Body of pancreas (tissue), 4 donors: ENCODE measurements around the gene ZBTB21. TPM values are rescaled to one million over a fixed set of nuclear protein-coding genes. Genes with fewer than 3 reads are reported as not detected.

Experiments
- ATAC-seq: fragments of 150-250 bp; one replicate; pipeline ENCODE4 v1.9.1; 2016
- DNase-seq, 4 donors: peaks; one replicate each; pipeline ENCODE4 v3.0.0-alpha.2; 2019
- H3K27ac ChIP-seq, 4 donors: fragments of 200-600 bp; sonication (generic); 1 replicate in 3 of 4; 2 replicates in 1 of 4; pipeline versions ENCODE4 v1.5.1 to v1.6.1; 2016 to 2019; ENCODE audit warnings: mild to moderate bottlenecking in 1 of 4, mixed read lengths in 1 of 4, moderate library complexity in 1 of 4
- H3K27me3 ChIP-seq, 2 donors: fragments of 200-600 bp; sonication (generic); one replicate each; pipeline ENCODE4 v1.6.0; 2016; ENCODE audit warnings: mild to moderate bottlenecking in 1 of 2
- H3K36me3 ChIP-seq, 2 donors: fragments of 200-600 bp; sonication (generic); replicated peaks in 1 of 2; 2 replicates each; pipeline ENCODE4 v1.5.1; 2016; ENCODE audit warnings: low read depth in 2 of 2; ENCODE audit not compliant: insufficient read depth in 1 of 2
- H3K4me1 ChIP-seq: fragments of 200-600 bp; sonication (generic); one replicate; pipeline ENCODE4 v1.6.0; 2016
- H3K4me3 ChIP-seq, 2 donors: fragments of 200-600 bp; sonication (generic); 1 replicate in 1 of 2; 2 replicates in 1 of 2; pipeline ENCODE4 v1.5.1; 2016 to 2019
- H3K9me3 ChIP-seq, 3 donors: fragments of 200-600 bp; sonication (generic); 1 replicate in 2 of 3; 2 replicates in 1 of 3; pipeline ENCODE4 v1.5.1; 2016
- POLR2A ChIP-seq, 3 donors: fragments of 450-650 bp; IDR thresholded peaks; one replicate each; pipeline ENCODE4 v1.6.1; 2016; ENCODE audit warnings: antibody characterized with exemption in 3 of 3, mild to moderate bottlenecking in 2 of 3
- WGBS, 2 donors: methylation state at CpG; one replicate each; pipeline ENCODE4 v1.1.5; 2017; 5-methylcytosine and 5-hydroxymethylcytosine counted together
- intact Hi-C: fragments of 100-400 bp; cut with DNase I; formaldehyde crosslinking; loops from one replicate; pipeline ENCODE4 v1.15.1; 2023
- total RNA-seq, 2 donors: library from RNA; depleted of rRNA; stranded (reverse); fragments of >200 nt; gene quantifications; one replicate each; pipeline ENCODE4 v1.1.0, GENCODE V29; 2016
- TF ChIP-seq, protein P1 (sequence below), 7 experiments: fragments of 450-650 bp in 4 of 7; fragments of 200-600 bp in 3 of 7; sonication (generic) in 3 of 7; IDR thresholded peaks; one replicate each; pipeline ENCODE4 v1.5.1; 2016 to 2019; ENCODE audit warnings: antibody characterized with exemption in 7 of 7

ZBTB21 gene
- total RNA-seq, 2 donors from 2014 or later = 4.2 to 10.2 TPM

DNA sequence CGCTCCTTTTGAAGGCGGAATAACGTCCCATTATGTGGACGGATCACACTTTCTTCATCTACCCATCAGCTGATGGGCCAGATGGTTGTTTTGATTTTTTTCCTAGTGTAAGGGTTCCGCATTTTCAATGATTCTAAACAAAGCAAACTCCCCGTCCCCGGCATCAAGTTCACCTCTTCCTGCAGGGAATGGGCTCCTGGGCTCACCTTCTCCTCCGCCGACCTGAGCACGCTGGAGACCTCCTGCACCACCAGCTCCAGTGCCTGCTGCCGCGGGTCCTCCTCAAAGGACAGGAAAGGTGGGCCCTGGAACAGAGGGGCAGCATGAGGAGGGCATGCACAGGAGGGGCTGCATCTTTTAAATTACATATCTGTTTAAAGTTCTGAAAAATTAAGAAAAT is 68.2 kb downstream of the ZBTB21 start:
- peaks cover 0 to 4% of the 10 kb centered on the region in 2 donors for H3K36me3 ChIP-seq
- H3K4me1 ChIP-seq = no peaks in the 10 kb centered on the region
- ATAC-seq (no peak), DNase-seq (no peak)
- no peaks in the 10 kb centered on the region for H3K9me3 ChIP-seq
- intact Hi-C loops = no loop called here
- WGBS, 2 donors = 88 to 95% methylated on average over 12 of the region's 12 CpGs
- H3K4me3 ChIP-seq = no peak overlapping the region
- H3K27ac ChIP-seq = no peak overlapping the region
- no peaks in the 10 kb centered on the region for H3K27me3 ChIP-seq
- TF ChIP-seq, protein P1, sequence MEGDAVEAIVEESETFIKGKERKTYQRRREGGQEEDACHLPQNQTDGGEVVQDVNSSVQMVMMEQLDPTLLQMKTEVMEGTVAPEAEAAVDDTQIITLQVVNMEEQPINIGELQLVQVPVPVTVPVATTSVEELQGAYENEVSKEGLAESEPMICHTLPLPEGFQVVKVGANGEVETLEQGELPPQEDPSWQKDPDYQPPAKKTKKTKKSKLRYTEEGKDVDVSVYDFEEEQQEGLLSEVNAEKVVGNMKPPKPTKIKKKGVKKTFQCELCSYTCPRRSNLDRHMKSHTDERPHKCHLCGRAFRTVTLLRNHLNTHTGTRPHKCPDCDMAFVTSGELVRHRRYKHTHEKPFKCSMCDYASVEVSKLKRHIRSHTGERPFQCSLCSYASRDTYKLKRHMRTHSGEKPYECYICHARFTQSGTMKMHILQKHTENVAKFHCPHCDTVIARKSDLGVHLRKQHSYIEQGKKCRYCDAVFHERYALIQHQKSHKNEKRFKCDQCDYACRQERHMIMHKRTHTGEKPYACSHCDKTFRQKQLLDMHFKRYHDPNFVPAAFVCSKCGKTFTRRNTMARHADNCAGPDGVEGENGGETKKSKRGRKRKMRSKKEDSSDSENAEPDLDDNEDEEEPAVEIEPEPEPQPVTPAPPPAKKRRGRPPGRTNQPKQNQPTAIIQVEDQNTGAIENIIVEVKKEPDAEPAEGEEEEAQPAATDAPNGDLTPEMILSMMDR (IDR thresholded peaks at IDR 0.05) = no peak
- no peak for TF ChIP-seq POLR2A (IDR thresholded peaks at IDR 0.05)

GRCh38 chr21:41940431-41940830 is 69.7 kb downstream of the ZBTB21 start:
- WGBS, 2 donors = 92 to 93% methylated on average over 3 of the region's 3 CpGs
- Histone ChIP-seq H3K36me3 (peaks cover 0 to 4% of the 10 kb centered on the region in 2 donors), H3K4me3 (no peak overlapping the region), H3K27me3 (no peaks in the 10 kb centered on the region), H3K4me1 (no peaks in the 10 kb centered on the region), H3K27ac (no peak overlapping the region), H3K9me3 (no peaks in the 10 kb centered on the region)
- ATAC-seq (no peak), DNase-seq (no peak)
- intact Hi-C loops = no loop called here
- no peak for TF ChIP-seq POLR2A (IDR thresholded peaks at IDR 0.05)
- TF ChIP-seq, protein P1 (IDR thresholded peaks at IDR 0.05) = no peak

GRCh38 chr21:41939391-41939790 is 70.8 kb downstream of the ZBTB21 start:
- DNase-seq (no peak), ATAC-seq (no peak)
- Histone ChIP-seq H3K27ac (no peak overlapping the region), H3K4me1 (no peaks in the 10 kb centered on the region), H3K9me3 (no peaks in the 10 kb centered on the region), H3K27me3 (no peaks in the 10 kb centered on the region), H3K36me3 (peaks cover 0 to 4% of the 10 kb centered on the region in 2 donors), H3K4me3 (no peak overlapping the region)
- TF ChIP-seq, protein P1 (IDR thresholded peaks at IDR 0.05) = no peak
- intact Hi-C loops = no loop called here
- 87 to 97% methylated on average over 3 to 8 of the region's 8 CpGs for WGBS, 2 donors

Other genes starting within 250 kb of the ZBTB21 start
- gene RIPK4, start 243.3 kb downstream of the ZBTB21 start, total RNA-seq = 10 to 100 TPM; 14.5 to 18.1 TPM
- gene PRDM15, start 131.0 kb downstream of the ZBTB21 start, total RNA-seq = 1 to 10 TPM; 3.1 to 6.9 TPM
- 10 to 100 TPM; 10.4 to 25.4 TPM for gene C2CD2, start 56.3 kb downstream of the ZBTB21 start, total RNA-seq
- gene UMODL1, start 61.0 kb upstream of the ZBTB21 start, total RNA-seq = not detected
- gene ABCG1, start 208.8 kb upstream of the ZBTB21 start, total RNA-seq = 1 to 10 TPM; 7.5 to 7.6 TPM